OCI-M2 (cell line): ENCODE results near the gene CORO1C.
"Not testable (repeated sequence)": the region's sequence is repeated elsewhere in the genome, so short reads cannot be mapped to it uniquely, and the experiment has no call there.

Source experiments
- DNase-seq: peaks from one replicate; lab custom pipeline; 2025; ENCODE audit not compliant: unreplicated experiment; lab: John Stamatoyannopoulos, UW

Gene CORO1C

GRCh38 chr12:108755481-108755880, 24.2 kb upstream of the CORO1C start:
- DNase-seq, result no peak

GRCh38 chr12:108753976-108754375, 22.7 kb upstream of the CORO1C start:
- DNase-seq, result no peak

- no peak for DNase-seq
Measured at GRCh38 chr12:108752387-108752786, 21.1 kb upstream of the CORO1C start.

- no peak for DNase-seq
Measured at GRCh38 chr12:108751821-108752220, 20.5 kb upstream of the CORO1C start.

GRCh38 chr12:108751003-108751402, 19.7 kb upstream of the CORO1C start:
- DNase-seq, result not testable (repeated sequence)

- DNase-seq, result no peak
Measured at GRCh38 chr12:108750526-108750925, 19.2 kb upstream of the CORO1C start.

GRCh38 chr12:108747563-108747962, 16.2 kb upstream of the CORO1C start:
- DNase-seq, result no peak

- no peak for DNase-seq
Measured at GRCh38 chr12:108745641-108746040, 14.3 kb upstream of the CORO1C start.

- no peak for DNase-seq
Measured at GRCh38 chr12:108744021-108744897, 12.9 kb upstream of the CORO1C start.

- no peak for DNase-seq
Measured at GRCh38 chr12:108738170-108738569, 6.9 kb upstream of the CORO1C start.

- no peak for DNase-seq
Measured at GRCh38 chr12:108735855-108736254, 4.5 kb upstream of the CORO1C start.

- no peak for DNase-seq
Measured at GRCh38 chr12:108734200-108734906, 3.0 kb upstream of the CORO1C start.

- DNase-seq, result not testable (repeated sequence)
Measured at GRCh38 chr12:108733230-108733531, 1.9 kb upstream of the CORO1C start.

GRCh38 chr12:108732489-108733229, 1.3 kb upstream of the CORO1C start:
- DNase-seq, result no peak

- peak; percentile 95 for DNase-seq
Measured at GRCh38 chr12:108731866-108732461, 646 bp upstream of the CORO1C start.

GRCh38 chr12:108730365-108731104, 783 bp downstream of the CORO1C start:
- no peak for DNase-seq

GRCh38 chr12:108729612-108730364, 1.5 kb downstream of the CORO1C start:
- DNase-seq, result no peak

- DNase-seq, result no peak
Measured at GRCh38 chr12:108728820-108729611, 2.3 kb downstream of the CORO1C start.
